ENCODE data around the gene NRXN3. TPM values are rescaled to one million over a fixed set of nuclear protein-coding genes. Genes with fewer than 3 reads are reported as not detected.

Gene NRXN3
- total RNA-seq, 3 donors from 2014 or later = 2.1 to 27.3 (median 2.6) TPM

DNA sequence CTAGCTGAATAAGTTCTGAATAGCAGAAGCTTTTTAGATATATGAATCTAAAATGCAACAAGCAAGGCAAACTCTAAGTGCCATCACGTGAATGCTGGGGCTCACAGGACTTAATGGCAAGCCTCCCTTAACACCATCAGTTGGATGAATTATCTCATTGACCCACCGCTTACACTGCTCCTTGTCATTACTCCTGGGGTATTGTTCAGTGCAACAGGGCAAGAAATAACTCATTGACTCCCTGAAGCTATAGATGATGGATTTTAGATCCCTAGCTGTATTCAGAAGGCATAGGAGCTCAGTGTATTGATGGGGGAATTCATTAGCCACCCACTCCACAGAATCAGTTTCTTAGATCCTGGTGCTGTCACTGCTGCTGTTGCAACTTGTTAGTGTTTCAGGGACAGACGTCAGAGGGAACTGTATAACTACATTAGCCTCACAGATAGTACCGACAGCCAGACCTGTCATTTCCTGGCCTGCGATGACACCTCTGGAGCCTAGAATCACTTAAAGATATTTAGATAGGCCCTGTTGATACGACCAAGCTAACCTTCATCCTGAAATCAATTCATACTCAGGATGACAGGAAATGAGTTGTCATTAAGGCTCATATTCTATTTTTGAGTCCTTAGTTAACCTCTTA lies 1305.8 kb downstream of the NRXN3 start:
- ATAC-seq (no peak), DNase-seq (no peak)
- TF ChIP-seq, protein P1, sequence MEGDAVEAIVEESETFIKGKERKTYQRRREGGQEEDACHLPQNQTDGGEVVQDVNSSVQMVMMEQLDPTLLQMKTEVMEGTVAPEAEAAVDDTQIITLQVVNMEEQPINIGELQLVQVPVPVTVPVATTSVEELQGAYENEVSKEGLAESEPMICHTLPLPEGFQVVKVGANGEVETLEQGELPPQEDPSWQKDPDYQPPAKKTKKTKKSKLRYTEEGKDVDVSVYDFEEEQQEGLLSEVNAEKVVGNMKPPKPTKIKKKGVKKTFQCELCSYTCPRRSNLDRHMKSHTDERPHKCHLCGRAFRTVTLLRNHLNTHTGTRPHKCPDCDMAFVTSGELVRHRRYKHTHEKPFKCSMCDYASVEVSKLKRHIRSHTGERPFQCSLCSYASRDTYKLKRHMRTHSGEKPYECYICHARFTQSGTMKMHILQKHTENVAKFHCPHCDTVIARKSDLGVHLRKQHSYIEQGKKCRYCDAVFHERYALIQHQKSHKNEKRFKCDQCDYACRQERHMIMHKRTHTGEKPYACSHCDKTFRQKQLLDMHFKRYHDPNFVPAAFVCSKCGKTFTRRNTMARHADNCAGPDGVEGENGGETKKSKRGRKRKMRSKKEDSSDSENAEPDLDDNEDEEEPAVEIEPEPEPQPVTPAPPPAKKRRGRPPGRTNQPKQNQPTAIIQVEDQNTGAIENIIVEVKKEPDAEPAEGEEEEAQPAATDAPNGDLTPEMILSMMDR (IDR thresholded peaks at IDR 0.05) = no peak
- Histone ChIP-seq H3K9me3 (no peaks in the 10 kb centered on the region), H3K4me3 (no peak overlapping the region), H3K4me1 (ENCODE audit: low read depth) (no peaks in the 10 kb centered on the region), H3K36me3 (ENCODE audit: low read depth) (no peaks in the 10 kb centered on the region)
- intact Hi-C loops (cut with DNase I, micrococcal nuclease) = no loop called here

DNA sequence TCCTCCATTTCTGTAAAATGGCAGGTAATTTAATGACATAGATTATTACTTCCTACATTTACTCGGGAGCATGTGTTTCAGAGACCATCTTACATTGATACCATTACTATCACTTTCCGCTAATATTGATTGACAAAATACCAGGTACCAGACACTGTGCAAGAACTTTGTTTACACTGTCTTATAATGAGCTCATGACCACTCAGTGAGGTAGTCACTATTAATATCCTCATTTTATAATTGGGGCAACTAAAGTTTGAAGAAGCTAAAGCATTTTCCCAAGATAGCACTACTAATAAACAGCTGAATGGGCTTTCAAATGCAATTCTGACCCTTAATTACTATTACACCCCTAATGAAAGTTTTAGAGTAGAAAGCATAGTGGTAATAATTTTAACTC lies 1306.4 kb downstream of the NRXN3 start:
- no peak for ATAC-seq
- Histone ChIP-seq H3K36me3 (ENCODE audit: low read depth) (no peaks in the 10 kb centered on the region), H3K4me3 (no peak overlapping the region), H3K4me1 (ENCODE audit: low read depth) (no peaks in the 10 kb centered on the region), H3K9me3 (no peaks in the 10 kb centered on the region)
- intact Hi-C loops (cut with DNase I, micrococcal nuclease) = no loop called here
- no peak for DNase-seq
- TF ChIP-seq, protein P1 (IDR thresholded peaks at IDR 0.05) = no peak

DNA sequence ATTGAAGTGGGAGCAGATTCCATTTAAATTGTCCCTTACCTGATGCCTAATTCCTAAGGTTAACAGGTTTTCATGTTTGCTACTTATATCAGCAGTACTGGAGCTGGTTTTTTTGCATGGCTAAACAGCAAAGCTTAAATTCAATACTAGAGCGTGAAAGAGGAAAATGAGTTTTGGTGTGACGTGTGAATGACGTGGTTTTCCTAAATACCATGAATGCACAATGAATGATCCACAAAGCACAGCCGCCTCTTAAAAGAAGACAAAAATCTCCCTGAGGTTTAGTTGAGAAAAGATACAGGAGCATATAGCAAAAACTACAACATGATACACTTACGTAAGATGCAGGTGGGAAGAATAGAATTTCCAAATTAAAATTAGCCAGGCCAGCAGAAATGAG lies 1310.0 kb downstream of the NRXN3 start:
- DNase-seq (no peak), ATAC-seq (no peak)
- intact Hi-C loops (cut with DNase I, micrococcal nuclease) = no loop called here
- H3K4me1 ChIP-seq (ENCODE audit: low read depth) = no peaks in the 10 kb centered on the region
- no peaks in the 10 kb centered on the region for H3K9me3 ChIP-seq
- no peak overlapping the region for H3K4me3 ChIP-seq
- no peaks in the 10 kb centered on the region for H3K36me3 ChIP-seq (ENCODE audit: low read depth)
- TF ChIP-seq, protein P1 (IDR thresholded peaks at IDR 0.05) = no peak

DNA sequence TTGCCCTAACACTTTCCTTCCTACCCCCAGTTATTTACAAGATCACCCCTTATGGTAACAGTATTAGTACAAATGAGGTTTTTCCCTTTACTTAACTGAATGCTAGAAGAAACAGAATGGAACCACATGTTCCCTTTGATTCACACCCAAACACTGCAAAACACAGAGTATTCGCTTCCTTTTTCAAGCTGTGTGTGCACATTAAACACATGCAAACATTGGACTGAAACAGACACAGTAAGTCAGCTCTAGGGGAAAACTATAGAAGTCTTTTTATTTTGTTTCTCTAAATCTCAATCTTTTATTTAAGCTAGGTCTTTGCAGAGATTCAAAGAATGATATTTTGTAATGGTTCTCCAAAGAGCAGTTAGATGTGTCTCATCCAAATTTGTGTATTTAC lies 1312.7 kb downstream of the NRXN3 start:
- intact Hi-C loops (cut with DNase I, micrococcal nuclease) = no loop called here
- Histone ChIP-seq H3K4me1 (ENCODE audit: low read depth) (no peaks in the 10 kb centered on the region), H3K36me3 (ENCODE audit: low read depth) (no peaks in the 10 kb centered on the region), H3K4me3 (no peak overlapping the region), H3K9me3 (no peaks in the 10 kb centered on the region)
- ATAC-seq (no peak), DNase-seq (no peak)
- TF ChIP-seq, protein P1 (IDR thresholded peaks at IDR 0.05) = no peak

DNA sequence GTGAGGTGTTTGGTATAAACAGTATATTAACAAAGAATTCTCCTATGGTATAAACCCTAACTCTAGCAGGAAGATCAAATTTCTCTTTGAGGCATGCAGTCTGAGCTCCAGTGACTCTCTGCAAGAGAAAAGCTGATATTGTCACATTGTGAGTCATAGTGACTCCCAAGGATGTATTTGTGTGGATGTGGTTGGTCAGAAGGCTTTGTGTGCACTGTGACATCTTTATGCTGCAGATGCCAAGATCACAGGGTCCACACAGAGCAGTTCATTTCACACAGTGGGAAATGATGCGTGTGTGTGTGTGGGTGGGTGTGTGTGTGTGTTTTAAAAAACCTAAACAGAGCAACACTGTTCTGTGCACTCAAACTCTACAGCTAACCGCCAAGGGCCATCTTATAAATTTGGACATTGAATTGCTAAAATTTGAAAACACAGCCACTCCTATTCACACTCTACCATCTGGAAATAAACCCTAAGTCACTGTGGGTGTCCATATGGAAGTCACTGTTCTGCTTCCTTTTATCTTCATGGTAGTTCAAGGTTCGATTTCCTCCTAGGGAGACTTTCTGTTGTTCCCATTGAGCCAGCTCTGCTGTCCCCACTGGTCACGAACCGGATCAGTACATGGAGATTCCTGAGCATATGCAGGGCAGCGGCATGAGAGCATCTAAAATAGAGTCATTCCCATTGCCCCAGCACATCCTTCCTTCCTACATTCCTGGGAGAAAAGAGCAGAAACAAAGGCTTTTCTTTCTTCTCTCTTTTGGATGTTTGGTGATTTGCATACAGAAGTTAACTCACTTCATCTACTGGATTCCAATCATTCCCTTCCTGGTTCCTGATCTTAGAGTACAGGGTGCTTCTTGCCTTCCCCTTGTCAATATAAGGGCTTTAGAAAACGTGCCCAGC lies 1313.6 kb downstream of the NRXN3 start:
- Histone ChIP-seq H3K36me3 (ENCODE audit: low read depth) (no peaks in the 10 kb centered on the region), H3K9me3 (no peaks in the 10 kb centered on the region), H3K4me3 (no peak overlapping the region), H3K4me1 (ENCODE audit: low read depth) (no peaks in the 10 kb centered on the region)
- TF ChIP-seq, protein P1 (IDR thresholded peaks at IDR 0.05) = no peak
- DNase-seq (no peak), ATAC-seq (no peak)
- intact Hi-C loops (cut with DNase I, micrococcal nuclease) = no loop called here
